ENCODE data around the gene TMEM183A.

The TMEM183A gene

GRCh38 chr1:203048555-203049051 is 41.4 kb downstream of the TMEM183A start:
- no peak for DNase-seq

- no peak for DNase-seq
Measured at GRCh38 chr1:203049077-203049476, 41.9 kb downstream of the TMEM183A start.

- no peak for DNase-seq
Measured at GRCh38 chr1:203049576-203050180, 42.5 kb downstream of the TMEM183A start.

GRCh38 chr1:203050826-203051225 is 43.7 kb downstream of the TMEM183A start:
- DNase-seq = no peak

- peak; percentile 77 for DNase-seq
Measured at GRCh38 chr1:203051841-203052324, 44.7 kb downstream of the TMEM183A start.

GRCh38 chr1:203052601-203053000 is 45.4 kb downstream of the TMEM183A start:
- DNase-seq = no peak

GRCh38 chr1:203054184-203054583 is 47.0 kb downstream of the TMEM183A start:
- DNase-seq = no peak

GRCh38 chr1:203054642-203055041 is 47.5 kb downstream of the TMEM183A start:
- DNase-seq = no peak

- DNase-seq = no peak
Measured at GRCh38 chr1:203055161-203055799, 48.1 kb downstream of the TMEM183A start.

GRCh38 chr1:203056012-203056411 is 48.8 kb downstream of the TMEM183A start:
- no peak for DNase-seq

GRCh38 chr1:203056516-203056915 is 49.3 kb downstream of the TMEM183A start:
- no peak for DNase-seq

- DNase-seq = no peak
Measured at GRCh38 chr1:203057911-203058675, 50.9 kb downstream of the TMEM183A start.

GRCh38 chr1:203058676-203058935 is 51.4 kb downstream of the TMEM183A start:
- DNase-seq = no peak

GRCh38 chr1:203059485-203059884 is 52.3 kb downstream of the TMEM183A start:
- DNase-seq = no peak

- no peak for DNase-seq
Measured at GRCh38 chr1:203060115-203060514, 52.9 kb downstream of the TMEM183A start.

GRCh38 chr1:203063287-203063686 is 56.1 kb downstream of the TMEM183A start:
- DNase-seq = no peak

GRCh38 chr1:203065191-203065590 is 58.0 kb downstream of the TMEM183A start:
- DNase-seq = no peak

GRCh38 chr1:203065986-203066385 is 58.8 kb downstream of the TMEM183A start:
- DNase-seq = no peak

GRCh38 chr1:203066965-203067364 is 59.8 kb downstream of the TMEM183A start:
- DNase-seq = no peak

GRCh38 chr1:203069030-203069747 is 62.0 kb downstream of the TMEM183A start:
- peak; percentile 67 for DNase-seq

GRCh38 chr1:203072002-203072602 is 64.9 kb downstream of the TMEM183A start:
- no peak for DNase-seq

GRCh38 chr1:203072911-203073310 is 65.7 kb downstream of the TMEM183A start:
- DNase-seq = no peak

GRCh38 chr1:203073469-203073868 is 66.3 kb downstream of the TMEM183A start:
- DNase-seq = no peak
